Stimulated activated CD4-positive, alpha-beta T cell treated with anti-CD3 and anti-CD28 coated beads, Interleukin-4, amount 100 ng/mL, for 24 hours (primary cell): Measurements from ENCODE around the gene LRRC43.

Source experiments
- DNase-seq: peaks from one replicate; pipeline ENCODE4 v3.0.0-alpha.2; 2020

Gene LRRC43

GRCh38 chr12:122182887-122183587 lies at the start of gene LRRC43:
TSS of gene LRRC43 (plus strand) at chr12:122183123. CDS start at chr12:122183145, 22 bp downstream.
- no peak for DNase-seq

GRCh38 chr12:122133192-122133950 lies 49.6 kb upstream of the LRRC43 start:
- DNase-seq = no peak

- no peak for DNase-seq
Measured at GRCh38 chr12:122135437-122136031, 47.4 kb upstream of the LRRC43 start.

DNA sequence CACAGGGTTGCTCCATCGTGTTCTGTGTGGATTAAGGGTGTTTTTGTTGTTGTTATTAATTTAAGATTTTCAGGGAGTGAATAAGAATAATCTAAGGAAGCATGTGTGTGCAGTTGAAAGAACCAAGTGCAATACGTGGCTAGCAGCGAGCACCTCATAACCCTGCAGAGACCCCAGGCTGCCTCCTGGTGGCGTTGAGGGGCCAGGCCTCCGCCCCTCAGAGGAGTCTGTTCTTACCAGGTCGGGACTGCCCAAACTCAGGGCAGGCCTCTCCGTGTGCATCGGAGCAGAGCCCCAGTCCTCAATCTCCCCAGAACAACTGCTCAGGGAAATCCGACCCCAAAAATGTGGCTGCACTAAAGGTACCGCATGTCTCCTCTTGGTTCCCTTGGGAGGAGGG lies 45.7 kb upstream of the LRRC43 start:
- DNase-seq = no peak

DNA sequence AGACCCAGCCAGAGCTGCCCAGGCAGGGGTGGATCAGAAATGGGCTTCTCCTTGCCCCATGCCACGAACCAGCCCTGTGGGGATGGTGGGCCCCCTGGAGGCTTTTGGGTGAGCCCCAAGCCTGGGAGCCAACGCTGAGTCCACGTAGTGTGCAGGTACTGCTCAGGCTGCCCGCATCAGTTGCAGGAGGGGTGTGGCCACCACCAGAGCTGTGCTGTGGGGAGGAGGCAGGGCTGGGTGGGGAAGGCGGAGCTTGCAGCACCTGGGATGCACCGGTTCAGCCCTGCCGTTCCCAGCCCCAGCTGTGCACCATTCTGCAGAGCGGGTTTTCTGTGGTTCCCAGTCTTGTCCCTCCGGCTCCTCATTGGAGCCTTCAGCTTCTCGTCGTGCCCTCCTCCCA lies 45.2 kb upstream of the LRRC43 start:
- DNase-seq = no peak

DNA sequence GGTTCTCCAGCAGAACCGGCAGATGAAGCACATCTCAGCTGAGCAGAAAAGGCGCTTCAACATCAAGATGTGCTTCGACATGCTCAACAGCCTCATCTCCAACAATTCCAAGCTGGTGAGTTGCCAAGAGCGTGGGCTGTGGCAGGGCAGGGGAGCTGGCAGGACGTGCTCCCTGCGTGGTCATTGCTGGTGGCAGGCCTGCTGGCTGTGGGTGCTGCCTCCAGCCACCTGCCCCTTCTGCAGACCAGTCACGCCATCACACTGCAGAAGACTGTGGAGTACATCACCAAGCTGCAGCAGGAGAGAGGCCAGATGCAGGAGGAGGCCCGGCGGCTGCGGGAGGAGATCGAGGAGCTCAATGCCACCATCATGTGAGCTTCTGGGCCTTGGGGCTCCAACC lies 44.7 kb upstream of the LRRC43 start:
- no peak for DNase-seq

- DNase-seq = no peak
Measured at GRCh38 chr12:122138616-122139015, 44.3 kb upstream of the LRRC43 start.

DNA sequence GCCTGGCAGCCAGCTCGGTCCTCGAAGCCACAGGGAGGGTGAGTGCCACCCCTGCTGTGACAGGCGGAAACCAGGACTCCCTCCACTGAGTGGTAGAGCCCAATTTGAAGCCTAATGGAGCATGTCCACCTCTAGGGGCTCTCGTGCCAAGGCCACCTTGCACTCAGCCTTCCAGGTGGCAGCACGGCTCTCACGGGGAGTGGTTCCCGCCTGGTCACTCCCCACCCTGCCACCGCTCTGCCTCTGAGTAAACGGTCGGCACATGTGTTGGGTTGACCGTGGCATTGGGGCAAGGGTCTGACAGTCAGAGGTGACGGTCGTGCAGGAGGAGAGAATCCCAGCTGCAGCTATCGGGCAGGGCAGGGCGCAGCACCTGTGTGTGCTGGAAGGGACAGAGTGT lies 43.7 kb upstream of the LRRC43 start:
- no peak for DNase-seq

DNA sequence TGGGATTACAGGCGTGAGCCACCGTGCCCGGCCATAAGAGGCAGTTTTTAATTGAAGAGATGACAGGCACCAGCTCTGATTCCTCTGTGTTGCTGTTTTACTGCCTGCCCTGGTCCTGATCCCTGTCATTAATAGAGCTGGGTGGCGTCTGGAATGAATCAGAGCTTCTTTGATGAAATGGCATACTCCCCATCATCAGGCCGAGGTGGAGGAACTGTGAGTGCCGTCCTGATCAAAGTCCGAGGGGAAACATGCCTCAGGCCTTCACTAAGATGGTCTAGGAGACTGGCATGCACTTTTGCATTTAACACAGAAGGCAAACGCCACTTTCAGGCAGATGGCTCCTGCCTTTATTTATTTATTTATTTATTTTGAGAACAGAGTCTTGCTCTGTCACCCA lies 43.0 kb upstream of the LRRC43 start:
- DNase-seq = no peak

DNA sequence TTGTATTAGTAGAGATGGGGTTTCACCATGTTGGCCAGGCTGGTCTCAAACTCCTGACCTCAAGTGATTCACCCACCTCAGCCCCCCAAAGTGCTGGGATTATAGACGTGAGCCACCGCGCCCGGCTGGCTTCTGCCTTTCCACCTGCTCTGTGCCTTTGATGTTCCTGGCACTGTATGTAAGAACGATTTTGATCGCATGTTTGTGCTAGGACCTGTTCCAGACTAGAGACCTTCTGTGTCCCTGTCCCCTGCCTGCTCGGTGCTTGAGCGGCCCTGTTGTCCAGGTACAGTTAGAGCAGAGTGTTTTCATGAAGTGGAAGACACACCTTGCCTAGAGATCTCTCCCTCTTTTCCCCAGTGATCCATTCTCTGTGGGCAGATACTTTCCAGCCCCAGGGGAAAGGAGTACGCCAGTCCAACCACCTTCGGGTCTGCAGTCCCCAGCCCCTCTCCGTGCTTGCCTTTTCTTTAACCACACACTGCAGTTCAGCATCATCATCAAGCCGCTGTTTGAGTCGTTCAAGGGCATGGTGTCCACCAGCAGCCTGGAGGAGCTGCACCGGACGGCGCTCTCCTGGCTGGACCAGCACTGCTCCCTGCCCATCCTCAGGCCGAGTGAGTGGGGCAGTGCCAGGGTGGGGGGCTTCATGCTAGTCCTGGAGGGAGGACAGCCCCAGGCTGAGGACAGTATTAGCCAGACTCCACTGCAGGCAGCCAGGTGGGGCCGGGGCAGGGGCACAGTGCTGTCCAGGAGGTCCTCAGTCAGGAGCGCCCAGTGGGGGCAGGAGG lies 42.3 kb upstream of the LRRC43 start:
- DNase-seq = no peak

DNA sequence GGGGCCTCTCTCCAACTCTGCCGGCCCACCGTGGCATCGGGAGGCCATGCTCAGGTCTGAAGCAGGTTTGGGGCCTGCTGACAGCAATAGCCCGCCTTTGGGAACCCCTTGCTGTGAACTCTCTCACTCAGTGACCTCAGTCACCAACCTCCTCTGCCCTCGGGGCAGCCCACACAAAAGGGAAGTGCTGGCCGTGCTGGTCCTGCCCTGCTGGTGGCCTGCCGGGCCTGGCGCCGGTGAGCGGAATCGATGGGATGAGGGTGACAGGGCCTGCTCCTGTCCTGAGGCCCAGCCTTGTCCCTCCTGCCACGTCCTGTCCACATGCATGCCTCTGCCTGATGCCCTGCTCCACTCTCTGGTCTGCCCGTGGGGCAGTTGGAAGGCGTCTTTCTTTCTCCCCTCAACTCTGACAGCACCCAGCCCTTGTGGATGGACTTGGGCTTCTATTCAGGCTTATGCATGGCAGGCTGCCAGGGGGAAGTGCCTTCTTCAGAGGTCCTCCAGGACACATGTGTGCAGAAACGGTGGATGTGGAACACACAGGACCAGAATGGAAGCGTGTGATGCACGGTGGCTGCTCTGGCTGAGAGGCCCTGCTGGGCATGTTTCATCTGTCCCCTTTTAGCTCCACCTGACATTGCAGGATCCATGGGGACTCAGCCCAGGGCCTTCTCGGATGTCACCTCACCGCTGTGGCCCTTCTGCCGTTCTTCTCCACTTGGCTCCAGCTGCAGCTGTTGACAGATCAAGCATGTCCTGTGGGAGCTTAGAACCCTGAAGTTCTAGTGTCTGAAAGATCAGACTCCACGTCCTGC lies 40.8 kb upstream of the LRRC43 start:
- no peak for DNase-seq

GRCh38 chr12:122142857-122143256 lies 40.1 kb upstream of the LRRC43 start:
- DNase-seq = no peak

GRCh38 chr12:122144885-122145284 lies 38.0 kb upstream of the LRRC43 start:
- DNase-seq = no peak

DNA sequence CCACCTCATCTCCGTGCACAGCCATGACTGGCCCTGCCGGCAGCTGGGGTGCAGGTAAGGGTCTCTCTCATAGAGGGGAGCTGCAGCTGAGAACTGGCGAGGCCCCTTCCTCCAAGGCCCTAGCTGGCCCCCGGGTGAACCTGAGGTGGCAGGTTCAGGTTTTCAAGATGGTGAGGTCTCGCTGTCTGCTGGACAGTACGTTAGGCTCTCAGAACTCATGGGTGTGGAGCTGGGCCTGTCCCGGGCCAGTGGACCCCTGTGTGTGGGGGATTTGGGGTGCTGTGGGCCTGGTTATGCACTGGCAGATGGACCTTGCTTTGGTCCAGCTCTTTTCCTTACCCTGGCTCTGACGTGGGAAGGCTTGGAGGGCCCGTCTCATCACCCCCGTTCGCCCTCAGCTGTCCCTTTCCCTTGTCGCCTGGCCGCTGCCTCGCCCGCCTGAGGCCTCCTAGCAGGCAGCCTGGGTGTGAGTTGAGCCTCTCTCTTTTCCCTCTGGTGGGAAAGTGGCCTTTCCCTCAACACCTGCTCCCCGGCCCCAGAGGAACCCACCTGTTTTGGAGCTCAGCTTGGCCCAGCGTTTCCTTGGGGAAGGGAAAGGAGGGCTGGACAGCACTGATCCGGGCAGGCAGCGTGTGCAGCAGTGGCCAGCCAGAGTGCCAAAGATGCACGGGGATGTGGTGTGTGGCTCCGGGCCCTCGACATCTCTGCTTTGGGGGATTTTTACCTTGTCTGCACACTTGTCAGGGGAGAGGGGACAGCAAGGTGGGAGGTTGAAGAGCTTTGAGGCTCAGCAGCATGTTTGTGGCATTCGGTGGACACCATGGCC lies 37.2 kb upstream of the LRRC43 start:
- DNase-seq = no peak

DNA sequence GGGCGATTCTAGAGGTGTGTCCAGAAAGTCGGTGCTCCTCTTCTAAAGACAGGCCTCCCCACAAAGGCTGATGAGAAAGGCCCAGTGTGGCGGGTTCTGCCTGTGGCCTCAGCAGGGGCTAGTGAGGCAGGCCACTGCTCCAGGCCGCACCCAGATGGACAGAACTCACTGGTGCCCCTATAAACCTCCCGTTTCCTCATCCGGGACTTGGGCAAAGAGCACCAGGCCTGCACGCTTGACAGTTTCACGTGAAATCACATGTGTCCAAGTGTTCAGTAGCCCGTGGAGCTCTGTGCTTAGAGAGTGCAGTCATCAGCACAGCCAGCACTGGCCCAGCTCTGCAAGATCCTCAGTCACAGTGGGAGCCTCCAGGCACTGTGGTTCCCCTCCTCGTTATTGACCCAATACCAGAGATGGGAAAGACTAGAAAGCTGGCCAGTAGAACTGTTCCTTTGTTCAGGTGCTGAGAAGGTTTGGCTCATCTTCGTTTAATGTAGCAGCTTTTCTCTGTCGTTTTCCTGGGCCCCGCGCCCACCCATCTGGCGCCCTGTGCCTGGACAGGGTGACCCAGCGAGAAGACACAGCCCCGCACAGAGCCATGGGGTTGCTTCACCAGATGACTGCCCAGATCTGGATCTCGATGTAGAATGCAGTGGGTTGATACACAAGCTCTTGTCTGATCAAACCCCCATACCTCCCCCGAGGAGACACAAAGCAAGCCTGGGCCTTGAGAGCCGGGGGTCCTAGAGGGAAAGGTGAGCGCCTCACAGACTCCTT lies 35.2 kb upstream of the LRRC43 start:
- DNase-seq = no peak

- no peak for DNase-seq
Measured at GRCh38 chr12:122148657-122149056, 34.3 kb upstream of the LRRC43 start.

DNA sequence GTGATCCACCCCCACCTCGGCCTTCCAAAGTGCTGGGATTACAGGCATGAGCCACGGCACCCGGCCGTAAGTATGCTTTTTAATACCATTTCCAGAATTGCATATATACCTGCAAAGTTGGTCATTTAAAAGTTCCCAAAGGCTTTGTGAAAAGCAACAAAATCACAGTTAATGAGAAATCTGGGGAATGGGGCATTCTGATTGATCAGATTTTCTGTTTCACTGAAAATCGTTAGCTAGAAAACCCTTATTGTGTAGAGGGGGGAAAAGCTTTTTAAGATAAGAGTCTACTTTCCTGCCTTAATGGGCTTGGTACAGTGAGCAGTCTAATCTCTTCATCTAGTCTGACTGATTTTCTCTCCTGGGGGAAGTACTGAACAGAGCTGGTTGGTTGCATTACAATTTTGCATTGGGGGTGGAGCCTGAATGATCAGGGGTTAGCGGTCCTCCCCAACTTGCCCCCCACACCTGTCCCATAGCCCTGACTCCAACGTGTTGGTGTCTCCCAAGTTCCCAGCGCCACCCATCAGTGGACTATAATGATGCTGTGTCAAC lies 32.7 kb upstream of the LRRC43 start:
- DNase-seq = no peak

DNA sequence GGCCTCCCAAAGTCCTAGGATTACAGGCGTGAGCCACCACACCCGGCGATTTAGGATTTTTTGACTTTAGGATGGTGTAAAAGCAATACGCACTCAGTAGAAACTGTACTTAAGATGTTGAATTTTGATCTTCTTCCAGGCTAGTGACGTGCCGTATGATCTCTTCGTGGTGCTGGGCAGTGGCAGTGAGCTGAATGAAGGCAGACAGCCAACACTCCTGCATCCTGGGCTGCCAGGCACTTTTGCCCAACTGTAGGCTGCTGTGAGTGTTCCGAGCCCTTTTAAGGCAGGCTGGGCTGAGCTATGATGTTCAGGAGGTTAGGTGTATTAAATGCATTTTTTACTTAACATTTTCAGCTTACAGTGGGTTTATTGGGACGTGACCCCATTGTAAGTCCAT lies 30.2 kb upstream of the LRRC43 start:
- DNase-seq = no peak

DNA sequence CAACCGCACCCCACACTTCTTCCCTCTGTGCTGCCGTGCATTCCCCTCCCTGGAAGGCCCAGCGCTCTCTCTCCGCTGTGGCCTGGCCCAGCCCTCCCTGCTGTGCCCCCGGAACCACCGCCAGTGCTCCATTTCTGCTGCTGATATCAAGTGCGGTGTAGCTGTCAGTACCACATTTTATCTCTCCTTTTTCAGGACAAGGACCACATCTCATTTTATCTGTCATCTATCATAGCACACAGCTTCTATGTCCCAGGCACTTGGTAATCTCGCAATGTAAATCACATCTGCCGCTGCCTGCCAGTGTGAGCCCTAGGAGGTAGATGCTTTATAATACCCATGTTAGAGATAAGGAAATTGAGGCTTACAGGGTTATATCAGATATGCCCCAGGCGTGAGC lies 27.2 kb upstream of the LRRC43 start:
- no peak for DNase-seq

DNA sequence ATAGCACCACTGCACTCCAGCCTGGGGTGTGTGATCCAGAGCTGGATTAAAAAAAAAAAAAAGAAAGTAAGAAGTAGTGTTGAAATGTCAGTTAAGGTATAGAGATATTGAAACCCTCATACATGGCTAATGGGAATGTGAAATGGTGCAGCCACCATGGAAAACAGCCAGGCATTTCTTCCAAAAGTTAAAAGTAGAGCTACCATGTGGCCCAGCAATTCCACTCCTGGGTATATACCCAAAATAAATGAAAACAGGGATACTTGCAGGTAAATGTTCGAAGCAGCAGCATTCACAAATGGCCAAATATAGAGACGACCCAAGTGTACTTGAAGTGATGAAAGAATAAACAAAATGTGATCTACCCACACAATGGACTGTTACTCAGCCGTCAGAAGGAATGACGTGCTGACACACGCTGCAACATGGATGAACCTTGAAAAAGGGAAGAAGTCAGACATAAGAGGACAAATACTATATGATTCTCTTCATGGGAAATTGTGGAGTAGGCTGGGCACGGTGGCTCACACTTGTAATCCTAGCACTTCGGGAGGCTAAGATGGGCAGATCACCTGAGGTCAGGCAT lies 24.1 kb upstream of the LRRC43 start:
- no peak for DNase-seq
